GM19238 (cell line): ENCODE measurements around the gene AKR1B1.
A peak's percentile ranks its signal among the peaks of the same experiment; 100 is the strongest.
"Not testable (repeated sequence)": the region's sequence is repeated elsewhere in the genome, so short reads cannot be mapped to it uniquely, and the experiment has no call there.

ENCODE experiments used
- DNase-seq: peaks from one replicate; pipeline ENCODE4 v3.0.0; 2011; ENCODE audit warnings: low spot score; ENCODE audit not compliant: insufficient read length

Gene AKR1B1

GRCh38 chr7:134458806-134459698, at the start of gene AKR1B1:
TSS of gene AKR1B1 (minus strand) at chr7:134459100. CDS start at chr7:134459062, 38 bp downstream.
- DNase-seq: peak; percentile 96

- no peak for DNase-seq
Observed at GRCh38 chr7:134505856-134506255, 47.0 kb upstream of the AKR1B1 start.

GRCh38 chr7:134504660-134505164, 45.8 kb upstream of the AKR1B1 start:
- no peak for DNase-seq

DNA sequence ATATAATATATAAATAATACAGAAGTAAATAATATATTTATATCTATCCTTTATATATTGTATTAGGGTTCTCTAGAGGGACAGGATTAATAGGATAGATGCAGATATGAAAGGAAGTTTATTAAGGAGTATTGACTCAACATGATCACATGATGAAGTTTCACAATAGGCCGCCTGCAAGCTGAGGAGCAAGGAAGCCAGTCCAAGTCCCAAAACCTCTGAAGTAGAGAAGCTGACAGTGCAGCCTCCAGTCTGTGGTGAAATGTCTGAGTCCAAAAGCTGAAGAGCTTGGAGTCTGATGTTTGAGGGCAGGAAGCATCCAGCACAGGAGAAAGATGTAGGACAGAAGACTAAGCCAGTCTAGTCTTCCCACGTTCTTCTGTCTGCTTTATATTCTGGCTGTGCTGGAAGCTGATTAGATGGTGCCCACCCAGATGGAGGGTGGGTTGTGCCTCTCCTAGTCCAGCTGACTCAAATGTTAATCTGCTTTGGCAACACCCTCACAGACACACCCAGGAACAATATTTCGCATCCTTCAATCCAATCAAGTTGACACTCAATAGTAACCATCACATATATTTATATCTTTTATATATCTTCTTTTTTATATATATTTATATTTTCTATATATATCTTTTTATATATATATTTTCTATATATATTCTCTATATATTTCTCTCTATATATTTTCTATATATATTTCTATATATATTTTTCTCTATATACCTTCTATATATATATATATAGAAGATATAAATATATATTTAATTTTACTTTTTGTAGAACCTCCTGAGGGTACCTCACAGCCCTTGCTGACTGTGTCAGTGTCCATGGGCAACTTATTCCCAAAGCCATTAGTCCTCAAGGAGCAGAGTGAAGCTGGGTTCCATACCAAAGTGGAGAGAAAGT, 43.8 kb upstream of the AKR1B1 start:
- DNase-seq: no peak

GRCh38 chr7:134500982-134501381, 42.1 kb upstream of the AKR1B1 start:
- DNase-seq: no peak

GRCh38 chr7:134500406-134500805, 41.5 kb upstream of the AKR1B1 start:
- no peak for DNase-seq

DNA sequence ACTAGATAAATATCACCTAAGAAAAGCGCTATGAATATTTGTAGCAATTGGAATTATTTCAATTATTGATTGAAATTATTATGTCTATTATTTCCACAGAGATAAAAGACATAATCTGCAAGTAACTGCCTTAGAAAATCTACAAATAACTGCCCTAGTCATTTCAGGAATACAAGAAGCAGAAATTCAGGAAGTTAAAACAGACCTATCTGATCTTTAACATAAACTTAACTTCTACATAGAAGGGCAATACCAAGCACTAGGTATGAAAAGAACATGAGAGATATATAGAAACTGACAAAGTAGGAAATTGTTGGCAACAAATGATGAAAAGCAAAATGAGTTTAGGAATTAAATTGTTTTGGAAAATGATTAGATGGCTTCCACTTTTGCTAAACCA, 36.6 kb upstream of the AKR1B1 start:
- no peak for DNase-seq

DNA sequence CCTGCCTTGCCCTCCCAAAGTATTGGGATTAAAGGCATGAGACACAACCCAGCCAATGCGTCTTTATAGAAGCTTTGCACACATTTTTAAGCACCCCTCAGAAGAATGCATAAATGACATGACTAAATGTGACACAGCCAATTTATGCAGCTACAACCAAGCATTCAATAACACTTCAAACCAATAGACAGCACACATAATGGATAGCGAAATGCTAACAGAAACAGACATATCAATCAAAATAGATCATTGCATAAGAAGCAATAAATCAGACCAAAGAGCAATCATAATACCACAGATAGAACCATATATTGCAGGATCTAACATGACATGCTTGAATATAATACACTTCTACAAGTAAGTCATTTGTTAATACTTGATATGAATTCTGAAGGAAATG, 34.2 kb upstream of the AKR1B1 start:
- no peak for DNase-seq

- DNase-seq: not testable (repeated sequence)
Observed at GRCh38 chr7:134487721-134488120, 28.8 kb upstream of the AKR1B1 start.

- DNase-seq: no peak
Observed at GRCh38 chr7:134485203-134485602, 26.3 kb upstream of the AKR1B1 start.

- no peak for DNase-seq
Observed at GRCh38 chr7:134483296-134483695, 24.4 kb upstream of the AKR1B1 start.

GRCh38 chr7:134482858-134483257, 24.0 kb upstream of the AKR1B1 start:
- DNase-seq: no peak

GRCh38 chr7:134481167-134481566, 22.3 kb upstream of the AKR1B1 start:
- DNase-seq: no peak

- DNase-seq: no peak
Observed at GRCh38 chr7:134480730-134481129, 21.8 kb upstream of the AKR1B1 start.

DNA sequence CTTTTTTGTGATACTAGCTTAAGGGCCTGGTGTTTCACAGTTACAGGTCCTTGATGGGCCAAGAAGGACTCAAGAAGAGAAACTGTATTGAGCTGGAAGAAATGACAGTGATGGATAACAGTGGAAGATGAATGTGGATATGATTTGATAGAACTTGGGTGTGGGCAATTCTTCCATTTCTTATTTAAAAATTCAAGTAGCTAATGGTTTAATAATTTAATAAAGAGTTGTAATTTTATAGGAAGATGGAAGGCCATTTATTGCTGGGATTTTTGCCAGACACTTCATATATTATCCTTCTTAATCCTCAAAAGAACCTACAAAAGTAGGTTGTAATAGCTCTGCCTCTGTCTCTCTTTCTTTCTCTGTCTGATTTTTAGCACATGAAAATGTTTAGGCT, 21.3 kb upstream of the AKR1B1 start:
- DNase-seq: no peak

GRCh38 chr7:134478707-134479106, 19.8 kb upstream of the AKR1B1 start:
- DNase-seq: no peak

DNA sequence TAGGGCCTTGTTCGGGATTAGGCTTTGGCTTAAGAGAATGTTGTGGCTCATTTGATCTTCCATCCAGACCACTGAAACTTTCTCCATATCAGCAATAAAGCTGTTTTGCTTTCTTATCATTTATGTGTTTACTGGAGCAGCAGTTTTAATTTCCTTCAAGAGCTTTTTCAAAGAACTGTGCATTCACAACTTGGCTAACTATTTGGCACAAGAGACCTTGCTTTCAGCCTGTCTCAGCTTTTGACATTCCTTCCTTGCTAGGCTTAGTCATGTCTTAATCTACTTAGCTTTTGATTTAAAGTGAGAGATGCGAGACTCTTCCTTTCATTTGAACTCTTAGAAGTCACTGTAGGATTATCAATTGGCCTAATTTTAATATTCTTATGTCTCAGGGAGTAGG, 19.1 kb upstream of the AKR1B1 start:
- DNase-seq: no peak

- DNase-seq: no peak
Observed at GRCh38 chr7:134476044-134476443, 17.1 kb upstream of the AKR1B1 start.

DNA sequence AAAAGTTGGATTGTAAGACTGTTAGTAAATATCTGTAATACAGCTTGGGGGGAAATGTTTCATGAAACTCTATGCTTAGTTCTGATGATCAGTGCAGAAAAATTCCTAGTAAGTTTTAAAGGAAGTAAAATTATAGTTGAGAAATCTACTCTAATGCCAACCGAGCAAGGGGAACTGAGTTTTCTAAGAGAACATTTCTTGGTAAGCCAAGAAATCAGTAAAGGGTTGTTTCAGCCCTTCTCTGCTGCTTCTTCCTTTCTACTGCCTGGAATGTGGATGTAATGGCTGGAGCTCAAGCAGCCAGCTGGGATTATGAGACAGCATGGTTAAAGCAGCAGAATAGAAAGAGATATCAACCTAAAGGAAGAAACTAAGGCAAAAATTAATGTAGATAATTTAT, 15.9 kb upstream of the AKR1B1 start:
- DNase-seq: no peak

DNA sequence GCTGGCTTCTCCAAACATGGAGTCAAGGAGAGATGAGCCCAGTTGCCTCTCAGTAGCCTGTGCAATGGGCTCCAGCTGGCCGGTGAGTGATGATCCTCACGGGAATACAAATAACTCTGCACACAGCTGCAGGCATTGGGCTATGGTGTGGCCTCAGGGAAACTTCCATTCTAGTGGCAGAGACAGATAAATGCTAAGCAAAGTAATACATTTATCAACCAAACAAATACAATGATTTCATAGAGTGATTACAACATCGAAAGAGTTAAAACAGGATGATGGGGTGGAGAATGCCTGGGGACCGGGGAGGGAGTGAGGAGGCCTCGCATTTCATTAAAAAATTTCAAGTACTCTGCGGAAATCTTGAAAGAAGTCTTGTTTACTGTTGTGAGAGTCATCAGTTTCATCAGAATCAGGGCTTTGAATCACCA, 15.0 kb upstream of the AKR1B1 start:
- no peak for DNase-seq

DNA sequence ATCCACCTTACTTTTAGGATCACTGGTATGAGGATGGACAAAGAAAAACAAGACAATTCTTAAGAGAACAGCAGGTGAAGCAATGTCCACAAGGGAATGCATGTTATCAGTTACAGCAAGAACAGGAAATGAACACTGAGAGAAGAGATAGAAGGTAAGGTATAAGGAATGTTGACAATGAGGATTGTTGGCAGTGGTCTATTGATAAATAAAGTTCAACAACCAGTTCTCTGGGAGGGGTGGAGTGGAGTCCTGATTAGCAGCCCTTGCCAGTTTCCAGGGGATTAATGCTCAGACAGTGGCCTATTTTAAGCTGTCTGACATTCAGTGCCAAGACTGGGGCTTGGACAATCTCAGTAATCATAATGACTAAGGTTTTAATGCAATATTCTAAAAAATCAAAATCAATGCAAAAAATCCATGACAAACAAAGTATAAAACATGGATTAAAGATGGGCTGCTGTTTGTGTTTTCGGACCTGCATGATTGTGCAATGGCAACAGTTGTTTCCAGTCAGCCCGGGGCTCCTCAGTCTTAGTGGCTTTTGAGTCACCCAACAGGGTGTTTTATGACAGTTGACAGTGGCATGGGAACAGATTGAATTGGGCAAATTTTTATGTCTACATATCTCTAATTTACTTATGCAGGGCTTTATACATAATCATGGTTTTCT, 13.8 kb upstream of the AKR1B1 start:
- DNase-seq: no peak
